22Rv1 (cell line): ENCODE data around the gene PGC.

Source experiments
- H3K27ac ChIP-seq: fragments of 450-650 bp; 2 replicates; pipeline ENCODE4 v1.5.1; 2017
- ZFX ChIP-seq: fragments of 450-650 bp; IDR thresholded peaks from 2 replicates; pipeline ENCODE4 v1.6.1; 2017; ENCODE audit warnings: antibody characterized with exemption, borderline replicate concordance
- TF ChIP-seq, protein P1 (sequence below): fragments of 450-650 bp; IDR thresholded peaks from 2 replicates; pipeline ENCODE4 v1.5.1; 2017; ENCODE audit warnings: mild to moderate bottlenecking

Gene PGC

DNA sequence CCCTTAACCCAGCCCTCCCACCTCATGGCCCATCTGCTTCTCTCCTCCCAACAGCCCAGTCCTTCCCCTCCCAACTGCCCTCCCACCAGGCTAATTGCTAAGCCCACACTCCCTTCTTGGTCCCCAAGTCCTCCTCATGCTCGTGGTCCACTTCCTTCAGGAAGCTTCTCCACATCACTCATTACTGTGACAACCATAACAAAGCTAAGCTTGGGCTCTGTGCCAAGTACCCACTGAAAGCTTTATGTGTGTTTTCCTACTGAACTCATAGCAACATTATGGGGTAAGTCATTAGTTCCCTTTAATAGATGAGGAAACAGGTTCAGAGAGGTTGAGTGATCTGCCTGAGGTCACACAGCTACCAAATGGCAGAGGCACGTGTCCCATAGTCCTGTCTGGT lies 16.3 kb upstream of the PGC start:
- no peak for TF ChIP-seq ZFX
- TF ChIP-seq, protein P1, sequence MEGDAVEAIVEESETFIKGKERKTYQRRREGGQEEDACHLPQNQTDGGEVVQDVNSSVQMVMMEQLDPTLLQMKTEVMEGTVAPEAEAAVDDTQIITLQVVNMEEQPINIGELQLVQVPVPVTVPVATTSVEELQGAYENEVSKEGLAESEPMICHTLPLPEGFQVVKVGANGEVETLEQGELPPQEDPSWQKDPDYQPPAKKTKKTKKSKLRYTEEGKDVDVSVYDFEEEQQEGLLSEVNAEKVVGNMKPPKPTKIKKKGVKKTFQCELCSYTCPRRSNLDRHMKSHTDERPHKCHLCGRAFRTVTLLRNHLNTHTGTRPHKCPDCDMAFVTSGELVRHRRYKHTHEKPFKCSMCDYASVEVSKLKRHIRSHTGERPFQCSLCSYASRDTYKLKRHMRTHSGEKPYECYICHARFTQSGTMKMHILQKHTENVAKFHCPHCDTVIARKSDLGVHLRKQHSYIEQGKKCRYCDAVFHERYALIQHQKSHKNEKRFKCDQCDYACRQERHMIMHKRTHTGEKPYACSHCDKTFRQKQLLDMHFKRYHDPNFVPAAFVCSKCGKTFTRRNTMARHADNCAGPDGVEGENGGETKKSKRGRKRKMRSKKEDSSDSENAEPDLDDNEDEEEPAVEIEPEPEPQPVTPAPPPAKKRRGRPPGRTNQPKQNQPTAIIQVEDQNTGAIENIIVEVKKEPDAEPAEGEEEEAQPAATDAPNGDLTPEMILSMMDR: no peak
- no peak overlapping the region for H3K27ac ChIP-seq

DNA sequence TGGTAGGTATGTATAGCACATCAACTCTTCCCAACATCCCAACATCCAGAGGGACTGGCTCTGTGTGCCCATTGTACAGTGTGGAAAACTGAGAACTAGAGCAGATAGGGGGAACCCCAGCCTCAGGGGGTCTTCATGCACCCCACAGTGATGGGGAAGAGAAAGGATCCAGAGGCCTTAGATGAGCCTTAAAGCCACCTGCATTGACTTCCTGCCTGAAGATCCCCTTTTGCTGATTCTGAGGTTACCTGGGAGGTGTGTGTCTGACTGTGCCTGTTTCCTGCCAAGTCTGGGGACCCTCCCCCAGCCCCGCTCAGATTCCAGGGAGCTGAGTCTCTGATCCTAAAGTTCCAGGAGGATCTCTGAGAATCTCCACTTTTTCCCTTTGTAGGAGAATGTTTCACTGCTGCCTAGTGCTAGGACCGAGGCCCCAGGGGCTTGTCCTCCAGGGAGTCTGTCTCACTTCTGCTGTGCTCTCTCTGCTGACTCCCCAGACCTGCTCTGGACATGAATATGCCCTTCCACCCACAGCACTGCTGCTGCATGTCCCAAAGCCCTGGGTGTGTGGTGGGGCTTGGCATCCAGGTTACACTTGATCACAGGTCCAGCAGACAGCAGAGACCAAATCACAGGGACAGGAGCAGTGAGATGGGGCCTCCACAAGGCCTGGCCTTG lies 12.8 kb upstream of the PGC start:
- no peak overlapping the region for H3K27ac ChIP-seq
- TF ChIP-seq ZFX: no peak
- TF ChIP-seq, protein P1: no peak

DNA sequence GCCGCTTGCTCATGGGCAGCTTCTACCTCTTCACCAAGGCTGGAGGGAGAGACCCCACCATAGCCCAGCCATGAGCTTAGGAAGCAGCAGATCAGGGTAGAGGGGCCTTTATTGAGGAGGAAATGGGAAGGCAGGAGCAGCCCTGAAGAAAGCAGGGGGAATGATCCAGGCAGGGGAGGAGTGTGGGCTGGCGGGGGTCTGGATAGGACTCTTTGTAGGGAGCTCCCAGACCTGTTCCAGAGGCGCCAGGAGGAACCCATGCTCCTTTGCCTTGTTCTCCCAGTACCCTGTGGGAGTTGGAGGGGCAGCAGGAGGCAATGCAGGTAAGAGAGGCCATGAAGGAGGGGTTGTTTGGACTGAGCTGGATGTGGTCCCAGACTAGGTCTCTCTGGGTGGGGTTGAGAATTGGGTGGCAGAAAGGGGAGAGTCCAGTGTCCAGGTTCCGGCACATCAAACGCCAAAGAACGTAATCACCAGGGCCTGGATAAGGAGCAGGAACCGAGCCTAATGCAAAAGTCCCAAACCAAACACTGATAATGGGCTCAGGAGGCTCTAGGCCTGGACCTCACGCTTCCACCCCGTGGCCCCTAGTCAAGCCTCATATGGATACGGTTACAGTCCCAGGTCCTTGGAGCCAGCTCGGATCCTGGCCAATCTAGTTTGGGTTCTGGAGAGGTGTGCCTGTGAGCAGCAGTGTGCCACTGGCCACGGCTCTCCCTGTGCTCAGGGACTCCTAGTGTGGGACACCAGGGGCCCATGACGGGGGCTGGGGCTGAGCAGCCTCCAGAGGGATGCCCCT lies 12.1 kb upstream of the PGC start:
- TF ChIP-seq, protein P1: no peak
- no peak for TF ChIP-seq ZFX
- H3K27ac ChIP-seq: no peak overlapping the region

DNA sequence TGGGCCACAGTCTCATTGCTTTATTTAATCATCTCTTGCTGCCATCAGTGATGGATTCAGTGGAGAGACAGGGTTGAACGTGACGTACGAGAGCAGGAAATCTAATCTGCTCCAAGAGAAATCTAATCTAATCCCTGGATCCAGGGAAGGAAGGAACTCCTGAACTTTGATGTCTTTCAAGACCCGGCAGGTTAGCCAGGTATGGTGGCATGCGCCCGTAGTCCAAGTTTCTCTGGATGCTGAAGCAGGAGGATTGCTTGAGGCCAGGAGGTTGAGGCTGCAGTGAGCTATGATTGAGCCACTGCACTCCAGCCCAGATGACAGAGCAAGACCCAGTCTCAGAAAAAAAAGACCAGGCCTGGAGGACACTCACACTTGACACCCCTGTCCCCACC lies 11.4 kb upstream of the PGC start:
- no peak overlapping the region for H3K27ac ChIP-seq
- TF ChIP-seq ZFX: no peak
- TF ChIP-seq, protein P1: no peak

DNA sequence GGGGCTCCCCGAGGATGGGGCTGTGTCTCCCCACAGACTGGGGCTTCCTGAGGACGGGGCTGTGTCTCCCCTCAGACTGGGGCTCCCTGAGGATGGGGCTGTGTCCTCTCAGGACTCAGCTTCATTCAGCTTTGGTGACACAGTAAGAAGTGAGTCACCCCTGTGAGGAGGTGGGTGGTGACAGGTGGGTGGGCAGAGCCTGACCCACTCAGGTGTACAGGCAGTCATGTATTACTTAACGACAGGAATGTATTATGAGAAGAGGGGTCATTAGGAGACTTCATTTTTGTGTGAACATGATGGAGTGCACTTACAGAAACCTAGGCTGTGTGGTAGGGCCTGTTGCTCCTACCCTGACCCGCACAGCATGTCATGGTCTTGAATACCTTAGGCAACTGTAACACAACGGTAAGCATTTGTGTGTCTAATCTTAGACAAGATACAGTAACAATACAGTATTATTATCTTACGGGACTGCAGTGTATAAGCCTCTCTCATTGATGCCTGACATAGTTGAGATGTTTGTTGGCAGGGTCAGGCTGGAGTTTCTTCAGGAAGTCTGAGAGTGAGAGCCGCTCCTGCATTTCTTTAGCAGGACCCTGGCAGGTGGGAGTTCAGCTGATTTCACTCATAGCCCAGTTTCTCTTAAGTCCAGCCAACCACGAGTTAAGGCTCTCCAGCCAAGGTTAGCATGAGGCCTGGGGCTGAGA lies 10.9 kb upstream of the PGC start:
- no peak for TF ChIP-seq ZFX
- TF ChIP-seq, protein P1: no peak
- H3K27ac ChIP-seq: no peak overlapping the region

DNA sequence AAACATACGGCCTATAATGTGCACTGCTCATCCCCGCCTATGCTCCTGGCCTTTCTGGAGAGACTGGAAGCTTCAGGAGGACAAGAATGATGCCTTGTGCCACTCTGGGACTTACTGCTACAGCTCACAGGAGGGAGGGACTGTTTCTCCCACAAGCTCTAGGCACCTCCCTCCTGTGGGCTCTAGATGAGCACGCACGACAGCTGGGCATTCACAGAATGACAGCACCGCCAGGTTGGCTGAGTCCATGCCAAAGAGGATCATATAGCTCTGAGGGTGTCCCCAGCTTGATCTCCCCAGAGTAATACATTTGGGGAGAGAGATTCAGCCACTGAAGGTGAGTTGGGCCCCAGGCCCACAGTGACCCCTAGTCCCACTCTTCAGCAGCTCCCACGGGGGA lies 10.1 kb upstream of the PGC start:
- no peak overlapping the region for H3K27ac ChIP-seq
- no peak for TF ChIP-seq ZFX
- TF ChIP-seq, protein P1: no peak

DNA sequence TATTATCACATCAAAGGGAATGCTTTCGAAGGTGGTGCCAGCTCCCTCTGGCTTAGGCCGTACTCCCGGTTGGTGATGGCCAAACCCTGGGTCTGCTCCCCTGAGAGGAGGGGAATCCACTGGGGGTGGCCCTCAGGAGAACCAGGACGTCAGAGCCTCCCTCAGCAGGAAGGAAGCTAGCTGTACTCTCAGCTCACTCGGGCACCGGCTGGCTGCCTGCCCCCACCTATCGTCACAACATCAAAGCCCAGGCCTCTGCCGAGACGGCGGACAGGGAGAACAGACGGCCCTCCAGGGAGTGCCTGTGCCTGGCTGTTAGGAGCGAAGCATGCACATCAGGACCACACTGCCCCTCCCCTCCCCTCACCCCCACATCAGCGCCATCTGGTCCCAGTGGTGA lies 9.2 kb upstream of the PGC start:
- TF ChIP-seq, protein P1: no peak
- TF ChIP-seq ZFX: no peak
- no peak overlapping the region for H3K27ac ChIP-seq
